Measurements from ENCODE around the gene U2AF2. TPM values are rescaled to one million over a fixed set of nuclear protein-coding genes. Genes with fewer than 3 reads are reported as not detected.

The U2AF2 gene
- total and polyA plus RNA-seq, 8 donors, result 53.2 to 463 (median 114) TPM

DNA sequence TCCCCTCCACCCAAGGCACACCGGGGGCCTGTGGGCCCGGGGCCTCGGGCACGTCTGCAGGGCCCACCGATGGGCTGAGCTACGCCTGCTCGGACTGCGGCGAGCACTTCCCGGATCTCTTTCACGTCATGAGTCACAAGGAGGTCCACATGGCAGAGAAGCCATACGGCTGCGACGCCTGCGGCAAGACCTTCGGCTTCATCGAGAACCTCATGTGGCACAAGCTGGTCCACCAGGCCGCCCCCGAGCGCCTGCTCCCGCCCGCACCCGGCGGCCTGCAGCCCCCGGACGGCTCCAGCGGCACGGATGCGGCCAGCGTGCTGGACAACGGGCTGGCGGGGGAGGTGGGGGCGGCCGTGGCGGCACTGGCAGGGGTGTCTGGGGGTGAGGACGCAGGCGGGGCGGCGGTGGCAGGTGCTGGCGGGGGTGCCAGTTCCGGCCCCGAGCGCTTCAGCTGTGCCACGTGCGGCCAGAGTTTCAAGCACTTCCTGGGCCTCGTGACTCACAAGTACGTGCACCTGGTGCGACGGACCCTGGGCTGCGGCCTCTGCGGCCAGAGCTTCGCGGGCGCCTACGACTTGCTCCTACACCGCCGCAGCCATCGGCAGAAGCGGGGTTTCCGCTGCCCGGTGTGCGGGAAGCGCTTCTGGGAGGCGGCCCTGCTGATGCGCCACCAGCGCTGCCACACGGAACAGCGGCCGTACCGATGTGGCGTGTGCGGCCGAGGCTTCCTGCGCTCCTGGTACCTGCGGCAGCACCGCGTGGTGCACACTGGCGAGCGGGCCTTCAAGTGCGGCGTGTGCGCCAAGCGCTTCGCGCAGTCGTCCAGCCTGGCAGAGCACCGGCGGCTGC, 39.1 kb upstream of the U2AF2 start:
- TF ChIP-seq, protein P1, sequence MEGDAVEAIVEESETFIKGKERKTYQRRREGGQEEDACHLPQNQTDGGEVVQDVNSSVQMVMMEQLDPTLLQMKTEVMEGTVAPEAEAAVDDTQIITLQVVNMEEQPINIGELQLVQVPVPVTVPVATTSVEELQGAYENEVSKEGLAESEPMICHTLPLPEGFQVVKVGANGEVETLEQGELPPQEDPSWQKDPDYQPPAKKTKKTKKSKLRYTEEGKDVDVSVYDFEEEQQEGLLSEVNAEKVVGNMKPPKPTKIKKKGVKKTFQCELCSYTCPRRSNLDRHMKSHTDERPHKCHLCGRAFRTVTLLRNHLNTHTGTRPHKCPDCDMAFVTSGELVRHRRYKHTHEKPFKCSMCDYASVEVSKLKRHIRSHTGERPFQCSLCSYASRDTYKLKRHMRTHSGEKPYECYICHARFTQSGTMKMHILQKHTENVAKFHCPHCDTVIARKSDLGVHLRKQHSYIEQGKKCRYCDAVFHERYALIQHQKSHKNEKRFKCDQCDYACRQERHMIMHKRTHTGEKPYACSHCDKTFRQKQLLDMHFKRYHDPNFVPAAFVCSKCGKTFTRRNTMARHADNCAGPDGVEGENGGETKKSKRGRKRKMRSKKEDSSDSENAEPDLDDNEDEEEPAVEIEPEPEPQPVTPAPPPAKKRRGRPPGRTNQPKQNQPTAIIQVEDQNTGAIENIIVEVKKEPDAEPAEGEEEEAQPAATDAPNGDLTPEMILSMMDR (IDR thresholded peaks at IDR 0.05), result no peak
- H3K27me3 ChIP-seq, result no peaks in the 10 kb centered on the region
- H3K27ac ChIP-seq, result no peak overlapping the region
- WGBS, 5 donors, result 95 to 98% (median 97%) methylated on average over 53 to 88 of the region's 88 CpGs
- peaks cover 16 to 60% (median 56%) of the 10 kb centered on the region in 4 donors for H3K36me3 ChIP-seq
- no peak overlapping the region for H3K4me3 ChIP-seq
- DNase-seq, result no peak
- H3K9me3 ChIP-seq, result no peaks in the 10 kb centered on the region
- H3K4me1 ChIP-seq, result peaks cover 8 to 43% (median 17%) of the 10 kb centered on the region in 4 donors
- intact Hi-C loops (cut with DNase I; ENCODE audit: low total_unique reads), result no loop called here

DNA sequence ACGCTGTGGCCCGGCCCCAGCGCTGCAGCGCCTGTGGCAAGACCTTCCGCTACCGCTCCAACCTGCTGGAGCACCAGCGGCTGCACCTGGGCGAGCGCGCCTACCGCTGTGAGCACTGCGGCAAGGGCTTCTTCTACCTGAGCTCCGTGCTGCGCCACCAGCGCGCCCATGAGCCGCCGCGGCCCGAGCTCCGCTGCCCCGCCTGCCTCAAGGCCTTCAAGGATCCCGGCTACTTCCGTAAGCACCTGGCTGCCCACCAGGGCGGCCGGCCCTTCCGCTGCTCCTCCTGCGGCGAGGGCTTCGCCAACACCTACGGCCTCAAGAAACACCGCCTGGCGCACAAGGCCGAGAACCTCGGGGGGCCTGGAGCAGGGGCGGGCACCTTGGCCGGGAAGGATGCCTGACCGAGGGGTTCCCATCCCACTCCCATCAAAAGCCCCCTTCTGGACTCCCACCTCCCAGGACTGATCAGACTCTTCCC, 38.4 kb upstream of the U2AF2 start:
- Histone ChIP-seq H3K4me3 (no peak overlapping the region), H3K27me3 (no peaks in the 10 kb centered on the region), H3K27ac (no peak overlapping the region), H3K36me3 (peaks cover 16 to 65% (median 60%) of the 10 kb centered on the region in 4 donors), H3K9me3 (no peaks in the 10 kb centered on the region), H3K4me1 (peaks cover 7 to 43% (median 12%) of the 10 kb centered on the region in 4 donors)
- no peak for TF ChIP-seq POLR2AphosphoS5 (IDR thresholded peaks at IDR 0.05)
- TF ChIP-seq, protein P1 (IDR thresholded peaks at IDR 0.05), result no peak
- no peak for TF ChIP-seq EP300 (IDR thresholded peaks at IDR 0.05)
- TF ChIP-seq POLR2A (IDR thresholded peaks at IDR 0.05), result no peak
- WGBS, 5 donors, result 94 to 99% (median 97%) methylated on average over 22 to 38 of the region's 38 CpGs
- no peak for DNase-seq
- intact Hi-C loops (cut with DNase I; ENCODE audit: low total_unique reads), result no loop called here

DNA sequence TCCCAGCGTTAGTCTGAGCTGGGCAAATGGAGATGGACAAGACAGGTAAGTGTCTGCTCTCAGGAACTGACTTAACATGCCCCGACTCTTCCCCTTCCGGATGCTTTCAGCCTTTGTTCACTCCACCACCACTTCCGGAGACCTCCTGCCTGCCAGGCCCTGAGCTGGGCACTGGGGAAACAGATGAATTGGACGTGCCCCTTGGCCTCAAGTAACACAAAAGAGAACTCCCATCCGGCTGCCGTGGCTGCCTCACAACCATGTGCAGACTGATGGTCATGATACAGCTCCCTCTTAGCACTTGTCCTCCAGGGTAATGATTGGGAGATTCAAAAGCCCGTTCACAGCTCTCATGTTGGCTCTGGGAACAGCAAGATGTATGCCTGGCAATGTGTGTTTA, 37.4 kb upstream of the U2AF2 start:
- no peaks in the 10 kb centered on the region for H3K27me3 ChIP-seq
- TF ChIP-seq, protein P1 (IDR thresholded peaks at IDR 0.05), result no peak
- H3K9me3 ChIP-seq, result no peaks in the 10 kb centered on the region
- WGBS, 5 donors, result 82 to 94% (median 84%) methylated on average over 6 to 8 of the region's 8 CpGs
- H3K4me1 ChIP-seq, result peaks cover 5 to 43% (median 8%) of the 10 kb centered on the region in 4 donors
- intact Hi-C loops (cut with DNase I; ENCODE audit: low total_unique reads), result no loop called here
- DNase-seq, result no peak
- no peak overlapping the region for H3K4me3 ChIP-seq
- H3K36me3 ChIP-seq, result peaks cover 22 to 75% (median 69%) of the 10 kb centered on the region in 4 donors
- H3K27ac ChIP-seq, result no peak overlapping the region

DNA sequence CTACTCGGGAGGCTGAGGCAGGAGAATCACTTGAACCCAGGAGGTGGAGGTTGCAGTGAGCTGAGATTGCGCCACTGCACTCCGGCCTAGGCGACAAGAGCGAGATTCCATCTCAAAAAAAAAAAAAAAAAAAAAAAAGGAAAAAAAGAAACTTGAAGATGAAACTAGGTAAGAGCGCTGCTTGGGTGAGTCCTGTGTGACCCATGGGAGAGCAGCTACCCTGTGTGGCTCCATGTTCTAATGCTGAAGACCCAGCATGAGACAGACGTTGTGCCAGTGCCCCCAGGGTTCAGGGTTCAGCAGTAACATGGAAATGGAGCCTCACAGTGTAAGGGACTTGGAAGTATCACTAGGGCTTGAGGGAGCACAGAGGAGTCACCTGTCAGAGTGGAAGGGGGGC, 36.4 kb upstream of the U2AF2 start:
- Histone ChIP-seq H3K36me3 (peaks cover 22 to 73% (median 68%) of the 10 kb centered on the region in 4 donors), H3K9me3 (no peaks in the 10 kb centered on the region), H3K27ac (peak overlapping the region in 1 of 5 donors; percentile 19), H3K4me1 (peaks cover 5 to 40% (median 12%) of the 10 kb centered on the region in 4 donors), H3K4me3 (no peak overlapping the region), H3K27me3 (no peaks in the 10 kb centered on the region)
- intact Hi-C loops (cut with DNase I; ENCODE audit: low total_unique reads), result no loop called here
- WGBS, 5 donors, result 78 to 90% (median 87%) methylated on average over 6 to 7 of the region's 7 CpGs
- TF ChIP-seq EP300 (IDR thresholded peaks at IDR 0.05) (no peak), POLR2AphosphoS5 (IDR thresholded peaks at IDR 0.05) (no peak), POLR2A (IDR thresholded peaks at IDR 0.05) (no peak)
- TF ChIP-seq, protein P1 (IDR thresholded peaks at IDR 0.05), result no peak
- no peak for DNase-seq

Measured in stomach (tissue), 9 donors.